GM18861 (cell line): ENCODE results near the gene SPATS1.
"Not testable (repeated sequence)": the region's sequence is repeated elsewhere in the genome, so short reads cannot be mapped to it uniquely, and the experiment has no call there.

Source experiments
- ATAC-seq: cut with Tn5 transposase; IDR thresholded peaks from one replicate; pipeline ENCODE4 v1.9.1; 2021; ENCODE audit not compliant: unreplicated experiment

SPATS1 gene

GRCh38 chr6:44310241-44310640 lies 32.2 kb upstream of the SPATS1 start:
- ATAC-seq = no peak

GRCh38 chr6:44311304-44311703 lies 31.1 kb upstream of the SPATS1 start:
- ATAC-seq = no peak

DNA sequence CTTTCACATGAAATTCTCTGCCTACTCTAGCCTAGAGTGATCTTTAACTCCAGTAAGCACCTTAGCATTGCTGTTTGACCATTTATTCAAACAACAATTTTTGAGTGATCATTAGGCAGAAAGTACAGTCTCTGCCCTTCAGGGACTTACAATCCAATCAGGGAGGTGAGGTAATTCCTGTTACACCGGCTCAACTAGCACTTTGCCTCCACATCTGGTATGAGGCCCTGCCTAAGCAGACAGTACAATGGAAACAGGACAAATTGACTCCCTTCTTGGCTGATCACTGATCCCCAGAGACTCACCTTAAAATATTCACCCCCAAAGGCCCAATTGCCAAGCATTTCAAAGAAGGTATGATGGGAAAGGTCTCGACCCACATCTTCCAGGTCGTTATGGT lies 30.7 kb upstream of the SPATS1 start:
- ATAC-seq = no peak

GRCh38 chr6:44312901-44313788 lies 29.3 kb upstream of the SPATS1 start, which contains the start of gene AARS2:
TSS of gene AARS2 (minus strand) at chr6:44313347. CDS start at chr6:44313323, 24 bp downstream.
- peak; percentile 85 for ATAC-seq

DNA sequence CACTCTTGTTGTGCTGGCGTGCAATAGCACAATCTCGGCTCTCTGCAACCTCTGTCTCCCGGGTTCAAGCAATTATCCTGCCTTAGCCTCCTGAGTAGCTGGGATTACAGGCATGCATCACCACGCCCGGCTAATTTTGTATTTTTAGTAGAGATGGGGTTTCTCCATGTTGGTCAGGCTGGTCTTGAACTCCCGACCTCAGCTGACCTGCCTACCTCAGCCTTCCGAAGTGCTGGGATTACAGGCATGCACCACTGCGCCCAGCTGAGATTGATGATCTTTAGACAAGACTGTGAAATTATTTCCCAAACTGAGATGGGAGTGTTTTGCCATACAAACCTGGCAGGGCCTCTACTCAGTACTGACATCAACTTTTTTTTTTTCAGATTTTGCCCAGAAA lies 27.8 kb upstream of the SPATS1 start:
- ATAC-seq = not testable (repeated sequence)

- no peak for ATAC-seq
These were observed 26.9 kb upstream of the SPATS1 start for GRCh38 chr6:44315516-44315915.

DNA sequence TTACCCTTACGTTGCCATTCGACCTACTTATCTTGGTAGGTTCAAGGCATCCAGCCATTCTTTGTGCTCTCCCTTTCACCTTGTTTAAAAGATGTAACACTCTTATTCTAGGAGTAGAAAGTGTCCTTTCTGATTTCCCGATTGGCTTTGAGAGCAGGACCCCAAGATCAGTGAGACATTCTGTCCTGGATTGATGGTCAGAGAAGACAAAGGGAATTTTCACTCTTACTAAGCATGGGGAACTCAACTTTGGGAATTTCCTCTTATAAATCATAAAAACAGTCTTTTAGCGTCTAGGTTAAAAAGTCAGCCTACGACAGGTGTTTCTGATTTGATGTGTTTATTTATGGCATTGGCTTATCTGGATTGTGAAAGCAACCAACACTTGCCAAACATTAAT lies 26.5 kb upstream of the SPATS1 start:
- ATAC-seq = no peak

GRCh38 chr6:44316481-44316880 lies 26.0 kb upstream of the SPATS1 start:
- no peak for ATAC-seq

GRCh38 chr6:44317136-44317631 lies 25.3 kb upstream of the SPATS1 start:
- ATAC-seq = not testable (repeated sequence)

GRCh38 chr6:44321210-44321609 lies 21.2 kb upstream of the SPATS1 start:
- ATAC-seq = no peak

GRCh38 chr6:44327096-44327495 lies 15.4 kb upstream of the SPATS1 start:
- ATAC-seq = no peak

- ATAC-seq = no peak
These were observed 14.7 kb upstream of the SPATS1 start for GRCh38 chr6:44327760-44328159.

- ATAC-seq = not testable (repeated sequence)
These were observed 14.2 kb upstream of the SPATS1 start for GRCh38 chr6:44328203-44328602.

DNA sequence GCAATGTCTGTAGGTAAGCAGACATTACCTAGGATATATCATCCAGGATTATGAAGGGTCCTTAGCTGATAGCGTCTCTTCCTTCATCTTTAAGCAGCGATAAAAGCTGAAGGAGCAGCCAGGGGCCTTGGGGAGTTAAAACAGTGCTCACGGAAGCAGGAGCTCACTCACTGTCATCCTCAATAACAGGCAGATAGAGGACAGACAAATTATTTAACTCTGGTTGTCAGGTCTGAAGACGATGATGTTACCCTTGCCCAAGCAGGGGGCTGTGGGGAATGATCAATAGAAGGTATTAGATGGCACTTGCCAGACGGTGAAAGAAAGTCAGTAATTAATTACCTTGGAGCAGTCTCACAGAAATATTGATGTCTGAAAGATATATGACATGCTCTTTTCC lies 12.6 kb upstream of the SPATS1 start:
- ATAC-seq = no peak

DNA sequence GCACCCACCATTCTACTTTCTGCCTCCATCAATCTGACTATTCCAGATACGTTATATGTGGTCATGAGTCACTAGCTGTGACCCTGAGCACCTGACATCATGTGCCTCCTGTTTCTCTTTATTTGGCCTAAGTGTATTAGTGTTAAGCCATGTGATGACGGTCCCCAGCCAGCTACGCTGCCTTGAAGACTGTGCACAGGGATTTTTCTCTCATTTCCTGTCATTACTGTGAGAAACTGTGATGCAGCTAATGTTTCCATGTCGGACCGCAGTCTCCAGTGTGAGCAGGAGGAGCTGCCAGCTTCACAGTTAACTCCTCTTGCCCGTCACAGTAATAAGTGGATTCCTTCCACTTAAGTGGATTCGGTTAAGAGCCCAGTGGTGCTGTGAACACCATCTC lies 9.9 kb upstream of the SPATS1 start:
- ATAC-seq = no peak

DNA sequence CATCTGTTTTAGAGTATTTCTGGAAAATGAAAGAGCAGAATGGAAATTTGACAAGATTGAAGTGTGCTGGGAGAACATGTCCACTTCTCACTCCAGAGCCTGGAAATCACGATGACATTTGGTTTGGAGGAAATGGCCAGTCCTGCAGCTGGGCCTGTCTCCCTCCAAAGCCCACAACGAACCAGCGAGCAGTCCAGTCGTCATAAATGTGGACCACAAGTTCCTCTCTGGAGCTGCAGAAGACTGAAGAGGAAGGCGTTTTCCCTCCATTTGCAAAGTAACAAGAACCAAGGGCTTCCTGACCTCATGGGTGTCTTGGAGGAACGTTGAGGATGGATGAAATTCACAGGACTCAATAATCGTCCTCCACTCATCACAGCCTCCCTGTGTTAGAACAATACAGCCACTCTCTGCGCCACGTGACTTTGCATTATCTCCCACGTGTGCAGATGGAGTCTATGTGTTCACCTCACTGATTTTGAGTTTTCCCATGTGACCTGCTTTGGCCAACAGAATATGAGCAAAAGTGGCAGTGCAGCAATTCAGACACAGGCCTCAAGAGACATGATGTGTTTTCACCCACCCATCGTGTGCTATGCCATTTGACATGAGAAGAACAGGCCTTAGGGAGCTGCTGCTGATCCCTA lies 9.1 kb upstream of the SPATS1 start:
- ATAC-seq = no peak

- ATAC-seq = no peak
These were observed 8.5 kb upstream of the SPATS1 start for GRCh38 chr6:44333942-44334341.

DNA sequence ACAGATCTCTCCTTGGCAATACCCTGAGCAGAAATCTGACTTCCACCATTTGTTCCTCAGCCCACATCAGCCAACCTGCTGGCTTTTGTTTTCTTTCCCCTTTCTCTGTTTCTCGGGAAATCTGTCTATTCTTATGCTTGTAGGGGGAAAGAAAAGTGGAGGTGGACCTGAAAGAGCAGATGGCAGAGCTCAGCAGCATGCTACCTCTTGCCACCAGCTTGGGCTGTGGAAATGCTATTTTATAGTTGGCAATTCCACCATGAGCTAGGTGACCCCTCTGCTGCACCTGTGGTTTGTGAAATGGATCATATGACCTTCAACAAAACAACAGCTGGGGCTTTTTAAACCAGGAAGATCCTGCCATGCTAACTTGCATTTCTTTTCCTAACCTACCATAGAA lies 6.8 kb upstream of the SPATS1 start:
- no peak for ATAC-seq

DNA sequence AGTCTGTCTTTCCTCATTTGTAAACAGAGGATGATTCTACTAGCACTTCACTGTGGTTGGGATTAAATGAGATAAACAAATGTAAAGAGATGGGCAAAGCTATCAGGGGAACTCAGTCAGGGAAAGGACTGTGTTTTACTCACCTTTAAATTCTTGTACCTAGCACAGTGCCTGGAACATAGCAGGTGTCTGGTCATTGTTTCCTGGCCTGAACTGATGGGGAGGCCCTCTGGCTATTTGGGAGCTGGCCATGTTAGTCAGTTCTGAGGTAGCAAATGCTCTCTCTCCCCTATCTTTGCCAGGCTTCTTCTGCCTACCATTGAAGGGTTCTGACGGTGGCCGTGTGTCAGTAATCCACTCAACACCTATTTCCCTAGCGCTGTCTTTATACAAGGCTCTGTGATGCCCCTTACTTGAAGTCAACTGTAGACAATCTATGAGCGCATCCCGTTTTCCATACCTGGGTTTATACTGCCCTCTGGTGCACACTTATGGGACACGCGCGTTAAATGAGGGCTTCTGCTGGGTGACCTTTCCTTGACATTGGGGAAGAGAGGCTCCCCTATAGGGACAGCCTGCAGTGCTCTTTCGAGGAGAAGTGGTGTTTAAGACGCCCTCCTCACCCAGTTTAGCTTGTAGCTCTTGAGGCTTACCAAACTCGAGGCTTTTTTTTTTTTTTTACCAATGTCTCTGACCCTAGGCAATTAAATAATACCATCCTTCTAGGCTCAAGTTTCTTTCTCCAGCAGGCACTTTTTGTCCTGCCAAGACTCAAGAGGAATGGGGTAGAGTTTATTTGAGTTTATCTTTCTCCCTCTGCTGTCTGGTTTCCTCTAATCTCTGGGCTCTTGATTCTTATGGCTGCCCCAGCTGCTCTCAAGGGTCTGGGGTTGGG lies 4.0 kb upstream of the SPATS1 start:
- ATAC-seq = peak; percentile 73

GRCh38 chr6:44339301-44339700 lies 3.1 kb upstream of the SPATS1 start:
- no peak for ATAC-seq
